Stimulated activated CD8-positive, alpha-beta memory T cell treated with anti-CD3 and anti-CD28 coated beads, Interleukin-4, amount 100 ng/mL, for 48 hours (primary cell): ENCODE results near the gene LPAR6.

Source experiments
- DNase-seq: peaks from one replicate; pipeline ENCODE4 v3.0.0-alpha.2; 2020

The LPAR6 gene

DNA sequence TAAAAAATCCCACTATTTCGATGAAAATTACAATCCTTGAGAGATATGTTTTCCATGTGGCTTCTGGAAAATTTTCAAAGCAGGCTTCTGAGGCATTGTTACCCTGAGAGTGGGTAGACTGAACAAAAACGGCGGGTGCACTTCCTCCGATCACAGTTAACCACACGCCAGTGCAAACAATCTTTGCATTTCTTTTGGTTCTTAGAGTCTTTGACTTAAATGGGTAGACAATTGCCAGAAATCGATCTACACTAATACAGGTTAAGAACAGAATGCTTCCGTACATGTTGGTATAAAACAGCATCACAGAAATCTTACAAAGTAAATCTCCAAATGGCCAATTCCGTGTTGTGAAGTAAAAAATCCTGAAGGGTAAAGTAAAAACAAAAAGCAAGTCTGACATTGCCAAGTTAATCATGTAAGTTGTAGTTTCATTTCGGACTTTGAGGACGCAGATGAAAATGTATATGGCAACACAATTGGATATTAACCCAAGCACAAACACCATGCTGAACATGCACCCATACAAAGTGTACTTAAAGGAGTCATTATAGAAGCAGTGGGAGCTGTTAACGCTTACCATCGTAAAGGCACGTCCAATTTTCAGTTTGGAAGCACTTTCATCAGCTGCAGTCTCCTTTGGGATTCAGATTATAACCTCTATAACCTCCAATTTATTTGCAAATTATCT lies 927 bp downstream of the LPAR6 start:
- no peak for DNase-seq

DNA sequence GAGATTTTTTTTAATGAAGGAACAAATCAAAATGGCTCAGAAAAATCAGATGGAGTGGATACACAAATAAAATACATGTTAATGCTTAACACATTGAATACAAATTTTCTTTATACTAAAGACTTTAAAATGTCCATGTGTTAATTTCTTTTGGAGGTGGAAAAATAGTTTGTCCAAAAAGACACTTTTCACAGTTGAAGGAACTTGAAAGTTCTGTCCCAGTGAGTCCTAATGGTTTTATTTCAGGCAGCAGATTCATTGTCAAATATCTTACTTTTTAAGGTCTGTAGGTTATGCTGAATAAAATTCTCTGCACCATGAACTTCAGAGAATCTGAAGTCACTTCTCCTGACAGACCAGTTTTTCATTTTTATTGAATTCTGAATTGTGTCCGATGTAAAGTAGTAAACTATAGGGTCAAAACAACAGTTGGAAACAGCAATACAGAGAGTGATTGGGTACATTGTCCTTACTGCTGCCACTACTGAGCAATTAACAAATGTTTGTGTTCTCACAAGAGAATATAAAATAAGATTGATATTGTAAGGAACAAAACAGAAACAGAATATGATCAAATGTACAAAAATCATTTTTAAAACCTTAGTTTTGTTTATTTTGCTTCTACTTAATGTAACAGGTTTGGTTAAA lies 1.6 kb downstream of the LPAR6 start:
- DNase-seq: no peak

DNA sequence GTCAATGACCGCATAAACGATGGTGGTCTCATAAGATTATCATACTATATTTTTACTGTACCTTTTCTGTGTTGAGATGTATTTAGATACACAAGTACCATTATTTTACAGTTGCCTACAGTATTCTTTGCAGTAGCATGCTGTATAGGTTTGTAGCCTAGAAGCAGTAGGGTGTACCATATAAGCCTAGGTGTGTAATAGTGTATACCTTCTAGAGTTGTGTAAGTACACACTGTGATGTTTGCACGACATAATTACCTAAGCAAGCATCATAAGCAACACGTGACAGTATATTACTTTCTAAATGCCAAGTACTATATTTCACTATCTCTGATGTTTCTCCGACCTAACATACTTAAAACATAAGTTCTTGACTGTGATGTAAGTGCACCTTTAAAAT lies 2.7 kb downstream of the LPAR6 start:
- DNase-seq: no peak

DNA sequence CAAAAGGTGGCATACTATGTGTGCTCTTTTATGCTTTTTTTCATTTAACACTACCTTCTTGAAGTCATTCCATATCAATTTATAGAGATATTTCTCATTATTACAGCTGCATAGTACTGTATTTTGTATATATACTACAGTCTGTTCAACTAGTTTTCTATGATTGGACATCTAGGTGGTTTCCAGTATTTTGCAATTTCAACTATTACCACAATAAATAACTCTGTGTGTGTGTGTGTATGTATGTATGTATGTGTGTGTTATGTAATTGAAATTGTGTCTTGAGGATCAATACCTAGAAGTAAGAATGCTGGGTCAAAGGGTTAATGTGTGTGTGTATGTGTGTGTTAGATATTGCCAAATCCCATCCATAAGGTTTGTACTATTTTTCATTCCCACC lies 7.0 kb downstream of the LPAR6 start:
- DNase-seq: no peak

DNA sequence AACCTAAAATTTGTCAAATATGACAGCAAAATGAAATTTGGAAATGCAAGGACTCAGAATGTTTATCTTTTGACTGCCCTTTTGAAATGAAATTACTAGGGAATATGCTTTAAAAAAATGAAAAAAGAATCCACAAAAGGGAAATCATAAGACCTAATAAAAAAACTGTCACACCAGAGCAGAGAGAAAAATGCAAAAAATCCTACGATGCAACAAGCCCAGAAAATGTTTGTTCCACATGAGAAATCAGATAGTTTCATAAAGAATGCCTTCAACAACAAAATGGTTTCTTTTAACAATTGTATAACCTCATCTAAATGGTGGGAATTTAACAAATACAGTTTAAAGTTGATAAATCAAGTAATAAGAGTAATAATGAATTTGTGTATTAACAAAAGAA lies 8.0 kb downstream of the LPAR6 start:
- no peak for DNase-seq

DNA sequence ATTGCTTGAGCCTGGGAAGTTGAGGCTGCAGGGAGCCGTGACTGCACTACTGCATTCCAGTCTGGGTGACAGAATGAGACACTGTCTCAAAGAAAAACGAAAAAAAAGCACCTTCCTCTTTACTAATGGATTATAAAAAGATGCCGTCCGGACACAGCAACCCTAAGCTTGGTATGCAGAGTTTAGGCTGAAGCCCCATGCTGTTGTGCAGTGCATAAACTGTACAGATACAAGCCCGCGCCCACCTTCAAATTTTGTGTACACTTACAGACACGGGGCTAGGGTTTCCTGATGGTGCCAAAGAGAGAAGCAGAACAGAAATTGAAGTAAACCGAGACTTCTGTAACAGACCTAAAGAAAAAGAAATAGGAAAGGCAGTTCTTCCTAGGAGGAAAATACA lies 9.0 kb downstream of the LPAR6 start:
- DNase-seq: no peak

DNA sequence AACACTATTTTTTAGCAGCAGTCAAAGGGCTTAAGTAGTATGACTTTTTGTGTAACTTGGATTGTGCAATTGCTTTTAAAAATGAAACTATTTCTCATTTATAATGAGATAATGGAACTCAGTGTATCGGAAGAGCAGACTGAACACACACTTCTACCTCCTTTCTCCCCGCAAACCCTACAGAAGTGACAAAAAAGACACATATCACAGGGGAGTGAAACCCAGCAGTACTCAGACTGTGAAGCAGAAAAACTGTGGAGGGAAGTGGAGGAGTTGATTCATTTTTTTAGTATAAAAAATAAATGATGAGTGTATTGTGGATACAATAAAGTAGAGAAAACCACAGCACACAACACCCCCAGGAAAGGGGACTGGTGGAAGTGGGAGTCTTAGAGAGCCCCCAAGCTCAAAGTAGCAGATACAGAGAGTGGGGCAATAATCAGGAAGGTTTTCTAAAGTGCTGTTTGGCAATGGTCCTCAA lies 9.7 kb downstream of the LPAR6 start:
- peak; percentile 40 for DNase-seq

DNA sequence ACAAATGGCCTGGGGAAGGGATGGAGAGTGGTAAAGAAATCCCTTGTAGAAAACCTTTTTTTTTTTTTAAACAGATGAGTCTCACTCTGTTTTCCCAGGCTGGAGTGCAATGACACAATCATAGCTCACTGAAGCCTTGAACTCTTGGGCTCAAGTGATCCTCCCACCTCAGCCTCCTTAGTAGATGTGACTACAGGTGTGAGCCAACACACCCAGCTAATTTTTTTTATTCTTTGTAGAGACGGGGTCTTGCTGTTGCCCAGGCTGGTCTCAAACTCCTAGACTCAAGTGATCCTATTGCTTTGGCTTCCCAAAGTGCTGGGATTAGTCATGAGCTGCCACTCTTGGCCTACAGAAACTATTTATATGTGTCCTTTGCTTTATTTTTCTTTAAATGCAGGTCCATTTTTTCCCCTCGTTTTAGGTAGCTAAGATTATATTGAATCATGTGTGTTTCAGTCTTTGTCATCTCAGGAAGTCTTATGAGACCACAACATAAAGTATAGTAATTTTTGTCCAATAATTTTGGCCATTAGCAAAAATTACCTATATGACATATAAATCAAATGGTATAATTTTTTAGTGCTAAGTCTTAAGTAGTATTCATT lies 10.5 kb downstream of the LPAR6 start:
- no peak for DNase-seq

DNA sequence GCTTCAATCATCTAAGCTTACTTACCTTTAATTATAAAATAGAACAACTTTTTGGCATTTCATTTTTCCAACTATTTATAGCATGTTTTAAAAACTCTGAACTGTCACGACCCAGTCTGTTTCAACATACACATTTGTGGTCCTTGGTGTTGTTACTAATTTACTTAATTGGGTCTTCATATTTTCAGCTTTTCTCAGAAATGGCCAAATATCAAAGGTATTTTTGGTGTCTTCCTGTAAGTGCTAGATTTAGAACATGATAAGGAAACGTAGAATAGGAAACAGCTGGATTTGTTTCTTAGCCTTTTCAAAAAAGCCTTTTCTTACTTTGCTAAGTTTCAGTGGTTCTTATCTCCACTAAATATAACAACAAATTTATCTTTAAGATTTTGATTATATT lies 11.4 kb downstream of the LPAR6 start:
- no peak for DNase-seq

DNA sequence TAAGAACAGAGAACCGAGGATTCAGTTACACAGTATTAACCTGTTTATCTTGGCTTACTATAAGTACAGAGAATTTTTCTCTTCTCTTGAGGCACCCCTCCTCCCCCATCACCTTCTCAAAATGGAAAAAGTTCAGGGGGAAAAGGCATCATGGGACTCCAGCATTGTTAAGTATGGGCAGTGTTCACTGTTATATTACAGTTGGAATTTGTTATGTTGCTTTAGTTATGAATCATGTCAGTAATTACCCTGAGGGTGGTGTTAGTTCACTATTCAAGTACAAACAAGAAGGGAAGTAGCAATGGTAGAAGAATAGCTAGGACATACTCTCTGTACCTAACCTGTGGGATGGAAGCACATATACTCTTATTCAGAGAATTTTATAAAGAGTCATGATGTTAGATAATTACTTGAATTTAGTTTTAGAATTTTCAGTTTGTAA lies 12.0 kb downstream of the LPAR6 start:
- no peak for DNase-seq

DNA sequence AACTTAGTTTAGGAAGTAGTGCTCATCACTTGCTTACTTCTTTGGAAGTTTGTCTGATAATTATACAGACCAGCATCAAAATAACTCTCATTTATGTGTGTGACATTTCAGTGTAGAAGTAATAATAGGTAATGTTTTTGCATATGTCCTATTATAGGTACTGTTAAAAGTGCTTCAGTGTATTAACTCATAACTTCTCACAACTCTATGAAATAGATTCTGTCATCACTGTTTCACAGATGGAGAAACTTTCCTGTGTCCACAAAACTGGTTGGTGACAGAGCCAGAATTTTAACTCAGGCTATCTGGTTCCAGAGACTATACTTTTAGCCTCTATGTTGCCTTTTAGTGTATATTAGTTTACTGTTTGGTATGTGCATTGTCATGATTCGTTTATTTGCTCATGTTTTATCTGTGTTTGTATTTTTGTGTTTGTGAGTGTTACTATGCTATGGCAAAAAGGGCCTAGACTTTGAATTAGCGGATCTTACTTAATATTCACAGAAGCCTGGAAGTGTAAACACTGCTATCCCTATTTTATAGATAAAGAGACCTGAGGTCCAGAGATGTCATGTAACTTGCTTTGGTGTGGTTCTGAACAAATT lies 12.7 kb downstream of the LPAR6 start:
- no peak for DNase-seq

DNA sequence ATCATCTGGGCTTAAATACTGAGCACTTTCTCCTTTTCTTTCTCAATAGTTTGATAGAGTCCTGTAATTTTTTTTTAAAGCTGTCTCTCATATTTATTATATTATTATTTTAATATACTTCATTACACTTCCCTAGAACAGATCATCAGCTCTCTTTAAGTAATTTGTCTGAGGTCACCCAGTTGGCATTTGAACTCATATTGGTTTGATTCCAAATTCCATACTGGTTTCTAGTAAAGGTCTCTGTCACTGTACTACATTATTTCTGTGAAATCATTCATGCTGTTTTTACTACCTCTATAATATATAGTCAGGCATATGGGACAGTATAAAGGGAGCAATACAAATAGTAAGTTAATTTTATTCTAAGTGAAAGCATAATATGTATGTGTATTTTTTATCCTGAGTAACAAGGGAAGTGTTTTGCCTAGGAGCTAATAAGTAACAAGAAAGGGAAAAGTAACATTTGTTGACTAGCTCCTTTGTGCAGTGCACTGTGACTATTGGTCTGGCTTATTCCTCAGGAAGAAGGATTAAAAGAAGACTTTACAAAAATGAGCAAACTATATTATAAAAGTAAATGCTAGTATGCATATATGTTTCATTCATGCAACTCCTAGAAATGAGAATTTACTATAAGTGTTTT lies 14.3 kb downstream of the LPAR6 start:
- no peak for DNase-seq

DNA sequence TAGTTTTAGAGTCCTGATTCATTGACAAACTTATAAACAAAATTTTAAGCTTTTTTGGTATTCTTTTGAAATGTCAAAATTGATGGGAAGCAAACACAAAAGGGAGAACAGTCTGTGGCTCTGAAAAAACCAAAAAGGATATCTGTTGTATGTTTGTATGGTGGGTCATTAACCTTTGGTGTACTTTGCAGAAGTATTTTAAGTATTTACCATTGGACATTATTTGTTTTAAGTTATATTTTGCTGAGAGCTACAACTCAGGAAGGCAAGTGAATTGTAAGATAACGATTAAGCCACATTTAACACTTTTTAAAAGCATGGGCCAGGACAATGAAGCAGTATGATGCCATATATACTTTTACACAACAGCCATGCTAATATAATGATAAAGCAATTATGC lies 15.2 kb downstream of the LPAR6 start:
- DNase-seq: no peak

DNA sequence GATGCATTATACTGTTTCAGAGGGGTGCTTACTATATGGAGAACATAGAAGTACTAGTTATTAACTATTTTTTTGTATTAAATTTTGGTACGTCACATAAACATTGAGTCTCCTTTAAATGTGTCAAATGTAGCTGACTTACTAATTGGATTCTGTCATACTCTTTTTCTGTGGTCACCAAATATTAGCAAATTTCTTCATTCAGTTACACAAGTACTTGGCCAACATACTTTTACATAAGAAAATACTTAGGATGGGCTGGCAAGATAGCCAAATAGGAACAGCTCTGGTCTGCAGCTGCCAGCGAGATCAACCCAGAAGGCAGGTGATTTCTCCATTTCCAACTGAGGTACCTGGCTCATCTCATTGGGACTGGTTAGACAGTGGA lies 19.2 kb downstream of the LPAR6 start:
- no peak for DNase-seq

DNA sequence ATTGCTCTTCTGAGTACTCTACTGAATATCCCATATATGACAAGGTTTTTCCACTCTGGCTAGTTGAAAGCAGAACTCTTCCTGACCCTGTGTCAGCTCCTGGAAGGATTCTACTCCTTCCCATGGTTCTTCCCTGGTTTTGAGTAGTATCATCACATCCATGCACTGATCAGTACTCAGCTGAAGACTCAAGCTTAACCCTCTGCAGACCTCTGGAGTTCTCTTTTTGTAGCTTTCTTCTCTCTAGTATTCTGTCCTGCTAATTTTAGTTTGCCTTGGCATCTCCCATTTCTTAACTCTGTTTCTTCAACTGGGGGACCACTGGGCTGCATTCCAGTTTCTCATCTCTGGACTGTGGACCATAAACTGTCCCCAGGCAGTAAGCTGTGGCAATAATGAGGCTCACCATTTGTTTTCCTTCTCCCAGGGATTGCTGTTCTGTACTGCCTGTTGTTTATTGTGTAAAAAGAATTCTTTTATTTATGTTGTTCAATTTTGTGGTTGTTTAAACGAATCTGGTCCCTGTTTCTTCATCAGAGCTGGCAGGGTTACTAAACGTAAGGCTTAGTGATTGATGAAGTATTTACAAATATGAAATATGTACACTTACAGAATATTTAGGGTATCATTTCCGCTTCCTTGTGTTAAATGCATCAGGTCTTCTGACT lies 19.7 kb downstream of the LPAR6 start:
- no peak for DNase-seq

DNA sequence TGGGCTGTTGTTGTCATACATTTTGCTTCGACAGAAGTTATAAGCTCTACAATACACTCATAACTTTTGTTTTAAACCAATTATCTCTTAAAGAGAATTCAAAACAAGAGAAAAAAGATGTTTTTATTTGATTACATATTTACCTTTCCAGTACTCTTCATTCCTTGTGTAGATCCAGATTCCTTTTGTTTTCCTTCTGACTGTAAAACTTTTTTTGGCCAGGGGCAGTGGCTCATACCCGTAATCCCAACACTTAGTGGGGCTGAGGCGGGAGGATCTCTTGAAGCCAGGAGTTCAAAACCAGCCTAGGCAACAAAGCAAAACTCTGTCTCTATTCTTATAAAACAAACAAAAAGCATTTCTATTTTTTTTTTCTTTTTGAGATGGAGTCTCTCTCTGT lies 21.7 kb downstream of the LPAR6 start:
- no peak for DNase-seq

DNA sequence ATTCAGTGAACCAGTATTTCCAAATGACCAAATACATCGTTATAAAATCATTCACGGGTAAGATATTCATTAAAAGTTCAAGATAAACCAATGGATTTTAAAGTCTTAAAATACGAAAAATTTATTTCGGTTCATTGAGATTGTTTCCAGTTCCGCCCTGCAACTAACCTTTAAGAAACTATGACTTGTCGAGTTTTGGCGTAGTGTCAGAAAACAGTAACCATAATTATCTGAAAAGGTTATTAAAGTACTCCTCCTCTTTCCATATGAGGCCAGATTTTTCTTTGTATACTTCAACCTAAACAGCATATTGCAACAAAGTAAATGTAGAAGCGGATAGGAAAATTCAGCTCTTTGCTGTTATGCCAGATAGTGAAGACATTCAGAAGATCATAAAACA lies 26.1 kb downstream of the LPAR6 start:
- DNase-seq: no peak

DNA sequence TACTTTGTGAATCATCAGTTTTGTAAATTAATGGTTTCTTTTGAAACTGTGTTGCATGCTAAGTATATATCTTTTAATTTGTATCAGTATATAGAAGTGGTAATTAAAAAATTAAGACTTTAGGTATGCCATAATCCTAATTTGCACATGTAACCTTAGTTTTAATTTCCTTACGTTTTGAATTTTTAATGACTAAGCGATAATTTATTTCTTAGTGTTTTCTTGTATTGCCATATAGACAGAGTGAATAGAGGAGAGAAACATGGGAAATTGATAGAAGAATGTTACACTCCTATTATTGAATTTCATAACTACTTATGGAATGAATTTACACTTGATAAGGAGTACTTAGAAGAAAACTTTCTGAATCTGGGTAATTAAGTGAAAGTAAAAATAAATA lies 29.5 kb downstream of the LPAR6 start:
- no peak for DNase-seq

DNA sequence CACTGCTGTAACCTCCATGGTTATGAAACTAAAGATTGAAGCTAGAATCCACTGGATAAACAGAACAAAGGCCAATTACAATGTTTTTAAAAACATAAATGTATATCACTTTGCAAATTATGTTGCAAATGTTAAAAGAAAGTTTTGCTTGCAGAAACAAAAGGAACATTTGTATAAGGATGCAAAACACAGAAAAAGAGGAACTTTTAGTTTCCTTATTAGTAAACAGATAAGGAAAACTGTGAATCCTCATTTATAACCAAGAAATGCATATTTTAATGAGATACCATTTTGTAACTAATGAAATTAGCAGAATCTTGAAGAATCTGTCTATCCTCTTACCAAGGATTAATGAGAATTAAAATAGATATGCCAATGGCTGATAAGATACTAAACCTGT lies 32.3 kb downstream of the LPAR6 start:
- no peak for DNase-seq

DNA sequence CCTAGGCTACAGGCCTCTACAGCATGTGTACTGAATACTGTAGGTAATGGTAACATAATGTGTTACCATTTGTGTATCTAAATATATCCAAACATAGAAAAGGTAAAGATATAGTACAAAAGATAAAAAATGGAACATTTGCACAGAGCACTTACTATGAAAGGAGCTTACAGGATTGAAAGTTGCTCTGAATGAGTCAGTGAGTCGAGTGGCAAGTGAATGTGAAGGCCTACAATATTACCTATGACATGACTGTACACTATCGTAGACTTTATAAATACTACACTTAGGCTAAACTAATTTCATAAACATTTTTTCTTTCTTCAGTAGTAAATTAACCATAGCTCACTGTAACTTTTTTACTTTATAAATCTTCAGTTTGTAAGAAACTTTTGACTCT lies 35.1 kb downstream of the LPAR6 start:
- DNase-seq: no peak

DNA sequence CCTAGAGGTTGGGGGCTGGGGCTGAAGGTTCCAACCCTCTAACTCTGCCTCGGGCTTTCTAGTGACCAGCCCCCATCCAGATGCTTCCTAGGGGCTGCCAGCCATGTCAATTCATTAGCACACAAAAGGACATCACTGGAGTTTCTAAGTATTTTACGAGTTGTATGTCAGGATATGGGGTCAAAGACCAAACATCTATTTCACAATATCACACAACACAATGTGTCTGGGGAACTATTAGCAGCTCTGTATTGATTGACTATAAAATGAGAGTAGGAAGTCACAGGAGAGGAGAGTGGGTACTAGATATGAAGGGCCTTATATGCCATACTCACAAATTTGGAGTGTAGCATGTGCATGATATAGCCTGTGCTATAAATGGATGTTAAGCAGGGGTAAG lies 42.1 kb downstream of the LPAR6 start:
- DNase-seq: no peak

DNA sequence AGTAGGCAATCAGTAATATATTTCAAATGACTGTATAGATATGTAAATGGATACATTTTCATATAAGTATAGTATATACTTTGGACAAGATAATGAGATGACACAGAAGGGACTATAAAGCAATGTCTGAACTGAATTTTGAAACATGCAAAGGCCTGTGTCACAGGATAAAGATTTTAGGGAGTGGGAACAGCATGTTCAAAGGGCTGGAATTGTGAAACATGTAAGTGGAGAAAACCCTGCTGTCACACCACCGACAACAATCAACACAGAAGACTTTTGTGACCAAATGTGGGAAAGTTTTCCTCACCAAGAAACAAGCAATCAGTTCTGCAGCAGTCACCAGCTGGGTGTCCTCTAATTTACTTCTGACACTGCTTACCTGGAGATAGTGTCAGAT lies 42.9 kb downstream of the LPAR6 start:
- no peak for DNase-seq
